ENCODE results near the gene DCXR.

DCXR gene

GRCh38 chr17:82072827-82073226 lies 35.3 kb upstream of the DCXR start:
- DNase-seq (ENCODE audit: low read depth): no peak

GRCh38 chr17:82070611-82071010 lies 33.1 kb upstream of the DCXR start:
- DNase-seq (ENCODE audit: low read depth): no peak

DNA sequence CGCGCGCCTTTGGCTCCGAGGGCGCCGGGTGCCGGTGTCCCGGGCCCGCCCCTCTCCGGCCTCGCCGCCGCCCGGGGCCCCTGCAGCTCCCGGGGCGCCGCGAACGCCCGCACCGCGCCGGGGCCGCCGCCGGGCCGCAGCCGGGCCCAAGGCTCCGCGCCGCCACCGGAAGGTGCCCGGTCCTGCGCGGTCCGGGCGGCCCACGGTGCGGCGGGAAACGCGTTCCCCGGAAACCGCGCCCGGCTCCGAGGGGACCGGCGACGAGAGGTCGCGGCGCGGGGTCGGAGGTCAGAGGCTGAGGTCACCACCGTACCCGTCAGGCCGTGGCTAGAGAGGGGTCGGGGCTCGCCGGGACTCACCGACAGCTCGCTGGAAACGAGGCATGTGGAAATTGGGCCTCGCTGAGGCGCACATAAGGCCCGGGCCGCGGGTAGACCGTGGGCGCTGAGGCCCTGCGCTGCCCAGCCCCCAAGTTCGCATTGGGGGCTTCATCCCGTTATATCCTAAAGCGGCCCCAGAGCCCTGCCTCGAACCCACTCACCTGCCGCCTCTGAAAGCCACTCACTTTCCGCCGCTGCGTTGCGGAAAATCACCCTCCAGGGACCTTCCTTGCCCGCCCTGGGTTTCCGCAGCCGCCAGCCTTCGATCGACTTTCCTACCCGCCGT lies 28.3 kb upstream of the DCXR start, which contains the start of gene DUS1L:
Gene DUS1L, minus strand, starts transcription at position 167 of the 666 bp plus-strand sequence. CDS start 745 bp downstream, outside the sequence.
- DNase-seq (ENCODE audit: low read depth): no peak

DNA sequence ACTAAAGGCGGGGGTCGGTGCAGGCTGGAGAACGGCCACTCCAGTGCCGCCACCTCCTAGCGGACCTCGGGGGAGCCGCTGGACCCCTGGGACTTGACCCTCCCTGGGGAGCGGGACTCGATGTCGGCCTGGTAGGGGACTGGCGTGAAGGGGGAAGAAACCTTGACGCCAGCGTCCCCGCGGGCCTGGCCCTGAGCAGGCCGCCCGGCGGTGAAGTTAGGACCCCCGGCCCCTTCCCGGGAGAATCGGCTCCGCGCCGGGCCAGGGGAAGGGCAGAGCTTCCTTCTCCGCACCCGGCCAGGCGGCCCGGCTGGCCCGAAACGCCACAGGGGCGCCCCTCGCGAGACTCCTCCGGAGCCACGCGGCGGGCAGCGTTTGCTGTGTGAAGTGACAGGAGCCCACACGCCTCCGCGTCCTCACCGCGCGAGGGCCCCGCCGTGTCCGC lies 27.7 kb upstream of the DCXR start:
- no peak for DNase-seq (ENCODE audit: low read depth)

DNA sequence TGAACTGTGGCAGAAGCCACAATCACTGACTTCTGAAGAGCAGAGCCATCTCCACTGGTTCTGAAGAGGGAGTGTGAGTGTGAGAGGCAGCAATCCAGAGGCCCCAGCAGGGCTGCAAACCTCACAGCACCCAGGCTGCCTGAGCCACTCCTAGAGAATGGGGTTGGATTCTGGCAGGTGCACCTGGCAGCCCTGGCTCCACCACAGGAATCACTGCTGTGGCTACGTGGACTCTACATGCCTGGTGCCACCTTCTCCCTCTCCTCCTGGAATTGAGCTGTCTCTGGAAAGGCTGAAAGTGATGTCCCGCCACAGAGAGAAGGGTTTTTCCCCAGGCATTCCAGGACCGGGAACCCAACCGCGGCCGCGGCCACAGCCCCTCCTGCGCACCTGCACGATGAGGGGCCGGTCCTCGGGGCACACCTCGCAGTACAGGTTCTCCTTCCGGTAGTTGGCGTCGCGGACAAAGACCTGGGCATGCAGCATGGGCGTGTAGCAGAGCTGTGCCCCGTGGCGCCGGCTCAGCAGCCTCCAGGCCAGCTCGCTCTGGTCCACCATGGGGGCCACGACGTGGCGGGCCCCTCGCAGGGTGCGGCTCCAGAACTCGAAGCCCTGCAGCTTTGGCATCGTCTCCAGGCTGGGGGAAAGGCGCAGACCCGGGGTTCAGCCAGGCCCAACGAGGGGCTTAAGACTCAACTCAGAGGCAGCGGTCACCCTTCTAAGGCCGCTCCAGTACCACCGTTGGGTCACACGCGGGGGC lies 27.1 kb upstream of the DCXR start:
- no peak for DNase-seq (ENCODE audit: low read depth)

DNA sequence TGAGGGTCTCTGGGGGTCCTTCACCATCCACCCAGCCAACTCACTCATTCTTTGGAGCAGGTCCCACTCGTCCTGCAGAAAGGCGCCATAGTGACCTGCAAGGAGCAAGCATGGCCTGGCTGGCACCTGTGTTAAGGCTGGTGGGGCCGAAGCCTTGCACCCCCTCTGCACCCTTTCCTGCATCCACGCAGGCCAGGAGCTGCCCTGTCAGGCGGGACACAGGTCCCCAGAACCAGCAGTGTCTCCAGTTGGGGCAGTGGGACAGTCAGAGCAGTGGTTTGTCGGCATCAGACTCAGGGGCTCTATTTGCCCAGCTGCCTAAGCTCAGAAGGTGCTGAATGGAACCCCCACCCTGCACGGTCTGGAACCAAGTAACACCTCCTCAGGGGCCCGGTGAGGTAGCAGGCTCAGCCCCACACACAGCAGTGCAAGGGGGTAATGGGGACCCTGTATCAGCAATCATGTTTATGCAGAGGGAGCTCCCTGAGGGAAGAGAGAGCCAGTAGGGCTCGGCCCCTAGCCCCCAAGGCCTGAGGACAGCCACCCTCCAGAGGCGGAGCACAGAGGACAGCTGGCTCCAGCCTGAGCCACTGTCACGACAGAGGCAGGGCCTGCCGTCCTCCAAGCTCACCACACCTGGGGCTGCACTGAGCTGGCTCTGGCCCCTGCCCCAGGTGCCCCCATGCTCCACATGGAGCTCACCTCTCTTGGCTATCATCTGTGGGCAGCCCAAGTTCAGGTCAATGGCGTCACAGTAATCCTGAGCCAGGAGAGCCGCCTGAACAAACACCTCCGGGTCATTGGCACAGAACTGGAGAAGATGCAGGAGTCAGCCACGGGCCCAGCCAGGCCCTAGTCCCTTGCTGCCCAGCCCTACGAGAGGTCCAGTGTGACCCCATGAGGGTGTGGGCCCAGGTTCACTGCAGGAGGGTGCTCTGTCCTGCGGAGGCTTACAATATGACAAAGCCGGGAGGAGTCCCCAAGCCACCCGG lies 26.2 kb upstream of the DCXR start:
- no peak for DNase-seq (ENCODE audit: low read depth)

GRCh38 chr17:82062984-82063368 lies 25.5 kb upstream of the DCXR start:
- DNase-seq (ENCODE audit: low read depth): no peak

DNA sequence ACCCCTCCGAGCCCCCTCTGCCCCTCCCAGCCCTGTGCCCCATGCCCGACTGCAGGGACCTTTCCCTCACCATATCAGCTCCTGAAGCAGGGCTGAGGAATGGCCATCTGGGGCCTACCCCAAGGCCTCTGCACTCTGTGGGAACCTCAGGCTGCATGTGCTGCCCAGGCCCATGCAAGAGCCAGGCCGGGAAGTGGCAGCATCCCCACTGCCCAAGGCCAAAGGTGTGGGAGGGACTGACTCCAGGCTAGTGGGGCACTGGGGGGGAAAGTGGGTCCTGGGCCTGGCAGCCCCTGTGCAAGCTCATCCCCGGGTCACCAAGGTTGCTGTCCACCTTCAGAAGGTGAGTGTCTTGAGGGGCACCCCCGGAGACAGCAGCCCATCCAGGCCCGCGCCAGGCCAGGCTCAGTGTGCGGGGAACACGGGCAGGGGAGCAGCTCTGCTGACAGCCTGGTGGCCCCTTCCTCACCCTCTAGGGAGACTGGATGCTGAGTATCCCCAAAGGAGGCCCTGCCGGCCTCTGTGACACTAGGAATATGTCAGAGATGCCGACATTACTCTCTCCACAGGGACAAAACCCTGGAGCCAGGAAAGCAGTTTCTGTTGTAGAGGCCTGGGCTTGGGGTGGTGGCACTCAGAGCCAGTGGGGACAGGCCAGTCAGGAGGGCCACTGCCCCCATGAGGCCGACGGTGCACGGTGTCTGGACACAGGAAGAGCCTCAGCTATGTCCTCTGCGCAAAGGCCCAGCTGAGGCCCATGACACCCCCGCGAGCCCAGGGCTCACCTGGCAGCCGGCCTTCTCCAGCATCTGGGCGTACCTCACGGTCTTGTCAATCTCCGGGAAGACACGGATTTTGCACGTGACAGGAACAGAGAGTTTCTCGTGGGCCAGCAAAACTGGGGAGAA lies 24.8 kb upstream of the DCXR start:
- no peak for DNase-seq (ENCODE audit: low read depth)

DNA sequence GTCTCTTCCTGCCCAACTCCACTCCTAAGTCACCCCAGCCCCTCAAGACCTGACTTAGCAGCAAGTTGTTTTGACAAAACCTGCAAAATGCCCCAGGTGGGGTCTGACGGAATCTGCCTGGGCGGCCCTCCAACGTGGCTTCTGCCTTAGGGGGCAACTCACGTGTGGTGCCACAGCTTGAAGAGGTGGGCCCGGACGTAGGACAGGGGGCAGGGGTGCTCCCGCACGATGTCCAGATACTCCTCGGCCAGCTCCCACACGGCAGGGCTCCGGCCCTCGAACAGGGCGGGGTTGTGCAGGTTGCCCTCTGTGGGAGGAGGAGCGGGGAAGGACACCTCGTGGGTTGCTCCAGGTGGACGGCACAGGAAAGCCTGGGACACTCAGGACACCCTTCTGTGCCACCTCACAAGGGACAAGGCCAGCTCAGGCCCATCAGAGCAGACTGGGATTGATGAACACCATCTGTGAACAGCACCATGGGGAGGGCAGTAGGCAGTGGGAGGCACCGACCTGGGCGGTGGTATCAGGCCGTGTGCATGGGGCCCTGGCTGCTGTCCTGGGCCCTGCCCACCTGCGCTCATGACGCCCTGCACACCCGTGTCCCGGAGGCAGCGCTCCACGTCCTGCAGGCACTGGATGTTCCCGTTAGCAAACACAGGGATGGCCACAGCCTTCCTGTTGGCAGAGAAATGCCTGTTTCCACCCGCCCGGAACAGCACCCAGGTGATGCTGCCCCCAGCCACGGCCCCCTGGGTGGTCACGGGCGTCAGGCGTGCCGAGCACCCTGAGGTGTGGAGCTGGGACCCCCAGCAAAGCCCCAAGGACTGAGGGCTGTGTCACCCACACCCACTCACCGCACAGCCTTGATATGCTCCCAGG lies 23.8 kb upstream of the DCXR start:
- DNase-seq (ENCODE audit: low read depth): no peak

GRCh38 chr17:82060614-82061013 lies 23.1 kb upstream of the DCXR start:
- DNase-seq (ENCODE audit: low read depth): no peak

DNA sequence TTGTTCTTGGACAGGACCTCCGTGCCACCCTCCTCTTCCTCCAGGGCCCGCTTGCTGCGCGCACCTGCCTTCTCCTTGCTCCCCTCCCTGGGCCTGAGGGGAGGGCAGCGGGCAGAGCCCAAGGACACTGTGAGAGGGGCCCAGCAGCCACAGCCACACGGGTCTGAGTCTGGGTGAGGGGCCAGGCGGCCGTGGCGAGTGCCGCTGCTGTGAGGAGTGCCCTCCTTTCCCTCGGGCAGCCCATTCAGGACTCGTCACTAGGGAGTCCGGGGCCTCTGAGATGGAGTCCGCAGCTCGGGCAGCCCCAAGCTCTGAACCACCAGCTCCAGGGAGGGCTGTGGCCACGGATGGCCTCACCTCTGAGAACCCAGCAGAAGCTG lies 22.5 kb upstream of the DCXR start:
- DNase-seq (ENCODE audit: low read depth): no peak

GRCh38 chr17:82059272-82060000 lies 21.9 kb upstream of the DCXR start:
- DNase-seq (ENCODE audit: low read depth): no peak

- DNase-seq (ENCODE audit: low read depth): no peak
These were observed 21.4 kb upstream of the DCXR start for GRCh38 chr17:82058855-82059249.

DNA sequence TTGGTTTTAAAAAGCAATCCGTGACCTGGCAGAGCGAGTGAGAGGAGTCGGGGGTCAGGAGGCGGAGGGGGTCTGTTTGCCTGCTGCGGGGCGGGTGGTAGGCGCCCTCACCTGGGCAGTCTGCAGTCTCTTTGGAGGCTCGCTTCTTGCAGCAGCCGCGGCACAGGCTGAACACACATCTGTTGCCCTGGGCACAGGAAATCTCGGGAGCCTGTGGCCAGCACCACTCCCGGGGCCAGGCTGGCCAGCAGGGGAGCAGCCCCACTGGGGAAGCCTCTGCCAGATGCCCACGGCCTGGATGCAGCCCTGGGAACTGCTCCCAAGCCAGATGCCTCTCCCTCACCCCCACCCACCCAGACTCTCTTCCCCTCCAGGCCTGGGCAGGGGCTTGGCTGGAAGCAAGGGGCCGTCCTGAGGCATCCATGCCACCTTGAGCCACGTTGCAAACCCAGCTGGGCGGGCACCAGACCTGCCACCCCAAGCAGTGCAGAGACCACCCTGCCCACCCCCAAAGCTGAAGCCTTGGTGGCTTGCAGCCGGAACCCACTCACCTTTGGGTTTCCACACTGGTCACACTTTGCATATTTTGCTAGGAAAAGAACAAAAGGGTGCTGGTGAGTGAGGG lies 20.8 kb upstream of the DCXR start:
- DNase-seq (ENCODE audit: low read depth): no peak

DNA sequence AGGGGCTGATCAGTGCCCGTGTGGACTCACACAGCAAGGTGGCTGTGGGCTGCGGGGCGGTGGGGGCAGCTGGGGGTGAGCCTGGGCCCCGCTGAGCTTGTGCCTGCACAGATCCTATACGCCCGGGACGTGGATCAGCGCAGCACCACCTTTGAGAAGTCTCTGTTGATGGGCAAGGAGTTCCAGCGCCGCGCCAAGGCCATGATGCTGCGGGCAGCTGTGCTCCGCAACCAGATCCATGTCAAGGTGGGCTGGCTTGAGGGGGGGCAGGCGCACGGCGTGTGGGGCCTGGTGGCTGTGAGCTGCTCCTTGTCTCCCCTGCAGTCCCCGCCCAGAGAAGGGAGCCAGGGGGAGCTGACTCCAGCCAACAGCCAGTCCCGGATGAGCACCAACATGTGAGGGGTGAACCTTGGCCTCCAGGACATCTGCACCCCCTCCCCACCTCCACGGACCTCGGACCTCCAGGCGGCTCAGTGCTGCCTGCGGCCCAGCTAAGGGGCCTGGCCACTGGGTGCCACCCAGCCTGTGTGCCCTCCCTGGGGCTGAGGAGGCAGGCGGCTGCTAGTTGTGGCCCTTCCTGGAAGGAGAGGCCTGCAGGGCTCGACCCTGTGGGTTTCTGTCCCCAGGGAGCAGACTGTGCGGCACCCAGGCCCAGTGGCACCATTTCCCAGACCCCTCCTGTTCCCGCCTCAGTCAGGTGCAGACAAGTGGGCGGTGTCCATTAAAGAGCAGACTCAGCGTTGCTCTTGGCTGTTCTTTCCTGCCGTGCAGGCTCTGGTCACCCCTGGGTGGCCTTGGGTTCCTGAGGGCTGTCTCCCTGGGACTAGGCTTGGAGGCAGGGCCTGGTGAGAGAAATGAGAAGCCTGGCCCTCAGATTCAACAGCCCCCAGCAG lies 19.5 kb upstream of the DCXR start:
- DNase-seq (ENCODE audit: low read depth): no peak

DNA sequence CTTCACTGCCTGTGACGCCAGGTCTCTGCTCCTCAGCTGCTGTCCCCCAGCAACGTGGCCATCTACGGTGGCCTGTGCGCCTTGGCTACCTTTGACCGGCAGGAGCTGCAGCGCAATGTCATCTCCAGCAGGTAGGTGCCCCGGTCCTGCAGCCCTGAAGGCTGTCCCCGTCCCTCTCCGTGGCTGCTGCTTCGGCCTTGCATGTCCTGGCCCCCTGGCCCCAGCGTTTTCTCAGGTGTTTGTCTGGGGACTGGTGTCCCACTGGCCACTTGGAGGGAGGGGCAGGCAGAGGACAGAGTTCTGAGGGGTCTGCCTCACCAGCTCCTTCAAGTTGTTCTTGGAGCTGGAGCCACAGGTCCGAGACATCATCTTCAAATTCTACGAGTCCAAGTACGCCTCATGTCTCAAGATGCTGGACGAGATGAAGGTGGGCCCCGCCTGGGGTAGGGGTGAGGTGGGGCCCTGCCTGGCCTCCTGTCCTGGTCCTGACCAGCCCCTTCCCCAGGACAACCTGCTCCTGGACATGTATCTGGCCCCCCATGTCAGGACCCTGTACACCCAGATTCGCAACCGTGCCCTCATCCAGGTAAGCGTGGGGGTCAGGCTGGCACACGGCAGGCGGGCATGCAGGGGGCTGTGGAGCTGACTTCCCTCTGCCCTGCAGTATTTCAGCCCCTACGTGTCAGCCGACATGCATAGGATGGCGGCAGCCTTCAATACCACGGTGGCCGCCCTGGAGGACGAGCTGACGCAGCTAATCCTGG lies 18.6 kb upstream of the DCXR start:
- DNase-seq (ENCODE audit: low read depth): no peak
